GM19455 (cell line): ENCODE measurements around the gene FRY.

Experiments used
- ATAC-seq: cut with Tn5 transposase; IDR thresholded peaks from one replicate; pipeline ENCODE4 v1.9.1; 2021; ENCODE audit not compliant: unreplicated experiment

The FRY gene

DNA sequence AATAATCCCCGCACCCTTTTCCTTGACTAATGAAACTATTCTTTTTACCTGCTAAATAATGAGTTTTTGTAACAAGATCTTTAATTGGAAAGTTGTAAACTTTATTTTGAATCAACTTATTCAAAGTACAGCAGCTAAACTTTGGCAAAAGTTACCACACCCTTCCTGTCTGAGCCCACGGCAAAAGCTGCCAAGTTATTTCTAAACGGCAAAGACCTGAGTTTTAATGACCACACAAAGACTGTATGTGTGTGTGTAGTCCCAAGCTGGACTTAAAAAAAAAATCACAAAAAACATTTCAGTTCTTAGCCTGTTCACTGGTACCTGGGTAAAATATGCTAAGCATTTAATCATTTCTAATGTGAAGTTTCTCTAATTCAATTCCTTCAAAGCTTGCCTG is 222.8 kb downstream of the FRY start:
- ATAC-seq: no peak

DNA sequence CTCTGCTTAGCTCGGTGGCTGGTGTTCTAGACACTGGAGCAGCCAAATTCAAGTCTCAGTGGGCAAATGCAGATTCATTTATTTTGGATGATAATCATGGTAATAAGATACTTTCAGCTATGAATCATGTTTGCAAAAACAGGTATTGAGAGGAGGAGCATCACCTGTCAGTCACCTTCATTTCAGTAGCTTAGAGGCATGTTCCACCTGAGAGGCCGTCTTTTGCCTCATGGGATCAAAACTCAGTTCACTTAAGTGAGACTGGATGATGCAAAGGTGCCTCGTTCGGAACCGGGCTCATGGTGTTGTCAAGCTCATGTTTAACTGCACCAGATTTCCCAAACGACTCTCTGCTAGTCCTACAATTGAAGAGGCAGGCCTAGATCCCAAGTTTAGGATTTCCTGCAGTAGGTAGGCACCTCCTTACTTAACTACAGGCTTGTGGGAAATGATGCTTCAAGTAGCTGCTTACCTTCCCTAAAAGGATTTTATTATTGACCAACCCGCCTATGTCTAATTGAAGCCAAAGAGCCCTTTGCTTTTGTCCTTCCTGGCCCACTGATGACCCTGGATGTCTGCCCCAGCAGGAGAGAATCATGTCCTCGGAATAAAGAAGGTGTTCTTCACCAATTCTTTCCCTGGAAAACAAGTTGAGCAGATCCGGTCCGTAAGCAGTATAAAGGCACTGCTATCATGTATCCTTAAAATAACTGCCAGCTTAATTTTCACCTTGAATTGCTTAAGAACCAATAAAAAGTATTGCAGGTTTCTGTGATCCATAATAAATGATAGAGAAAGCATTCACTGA is 223.5 kb downstream of the FRY start:
- no peak for ATAC-seq

DNA sequence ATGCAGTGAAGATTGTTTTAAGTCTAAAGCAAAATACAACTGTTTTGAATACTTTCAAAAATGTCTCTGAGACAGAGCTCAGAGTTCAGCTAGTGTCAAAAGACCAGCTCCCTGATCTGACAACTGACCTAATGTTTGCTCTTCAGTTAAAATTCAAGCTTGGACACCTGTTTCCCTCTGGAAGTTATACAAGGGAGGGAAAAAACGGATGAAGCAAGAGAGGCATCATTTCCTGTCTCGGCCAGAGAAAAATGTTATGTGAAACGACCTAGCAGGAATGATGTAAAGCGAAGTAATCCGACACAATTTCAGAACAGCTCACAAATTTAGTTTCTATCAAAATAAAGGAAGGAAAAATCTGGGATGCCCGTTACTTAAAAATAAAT is 224.1 kb downstream of the FRY start:
- ATAC-seq: no peak

DNA sequence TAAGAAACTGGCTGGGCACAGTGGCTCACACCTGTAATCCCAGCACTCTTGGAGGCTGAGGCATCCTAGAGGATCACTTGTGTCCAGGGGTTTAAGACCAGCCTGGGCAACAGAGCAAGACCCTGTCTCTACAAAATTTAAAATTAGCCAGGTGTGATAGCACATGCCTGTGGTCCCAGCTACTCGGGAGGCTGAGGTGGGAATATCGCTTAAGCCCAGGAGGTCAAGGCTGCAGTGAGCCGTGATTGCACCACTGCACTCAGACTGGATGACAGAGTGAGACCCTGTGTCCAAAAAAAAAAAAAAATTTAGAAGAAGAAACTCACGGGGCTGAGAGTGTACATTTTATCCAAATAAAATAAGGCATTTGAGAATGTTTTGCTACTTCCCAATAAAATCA is 224.7 kb downstream of the FRY start:
- ATAC-seq: no peak

DNA sequence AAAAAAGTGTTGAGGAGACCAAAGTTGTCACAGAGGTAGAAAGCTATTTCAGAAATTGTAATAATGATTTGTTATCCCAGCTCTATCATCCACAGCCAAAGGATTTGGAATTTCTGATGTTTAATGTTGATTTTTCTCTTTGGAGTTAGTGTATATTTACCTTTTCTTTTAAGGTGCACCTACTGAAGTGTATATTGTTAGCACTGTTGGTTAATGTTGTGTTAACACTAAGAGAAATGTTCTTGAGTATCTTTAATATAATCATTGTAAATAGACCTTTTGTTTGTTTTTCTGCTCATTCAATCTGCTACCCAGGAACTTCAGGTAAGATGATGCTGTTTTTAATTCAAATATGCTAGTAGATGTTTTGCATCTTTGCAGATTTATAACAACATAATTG is 226.1 kb downstream of the FRY start:
- ATAC-seq: no peak

DNA sequence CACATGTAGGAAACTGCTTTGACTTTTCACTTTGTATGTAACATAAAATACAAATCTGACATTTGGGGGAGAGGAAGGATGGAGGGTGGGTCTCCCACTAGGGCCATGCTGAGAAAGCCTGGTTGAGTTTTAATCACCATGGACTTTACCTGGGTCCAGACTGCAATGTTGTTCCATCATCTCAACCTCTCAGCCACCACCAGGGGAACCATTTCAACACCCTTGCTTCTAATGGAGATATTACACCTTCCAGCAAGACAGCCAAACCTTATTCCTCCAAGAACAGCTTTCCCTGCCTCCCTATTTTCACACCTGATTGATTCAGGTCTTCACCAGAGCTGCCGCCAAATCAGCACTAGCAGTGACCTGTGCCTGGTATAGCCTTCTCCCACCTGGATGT is 227.5 kb downstream of the FRY start:
- ATAC-seq: no peak

DNA sequence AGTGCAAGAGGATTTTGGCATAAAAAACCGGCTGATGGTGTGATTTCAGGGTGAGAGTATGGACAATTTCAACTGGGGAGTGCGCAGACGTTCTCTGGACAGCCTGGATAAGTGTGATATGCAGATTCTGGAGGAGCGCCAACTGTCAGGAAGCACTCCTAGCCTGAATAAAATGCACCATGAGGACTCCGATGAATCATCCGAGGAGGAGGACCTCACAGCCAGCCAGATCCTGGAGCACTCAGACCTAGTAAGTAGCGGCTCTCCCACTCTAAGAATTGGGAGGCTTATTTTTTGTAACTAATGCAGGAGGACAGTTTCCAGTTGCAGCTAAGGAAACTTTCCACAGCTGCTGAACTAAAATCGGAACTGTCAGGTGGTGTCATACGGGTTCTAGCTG is 230.0 kb downstream of the FRY start:
- no peak for ATAC-seq

DNA sequence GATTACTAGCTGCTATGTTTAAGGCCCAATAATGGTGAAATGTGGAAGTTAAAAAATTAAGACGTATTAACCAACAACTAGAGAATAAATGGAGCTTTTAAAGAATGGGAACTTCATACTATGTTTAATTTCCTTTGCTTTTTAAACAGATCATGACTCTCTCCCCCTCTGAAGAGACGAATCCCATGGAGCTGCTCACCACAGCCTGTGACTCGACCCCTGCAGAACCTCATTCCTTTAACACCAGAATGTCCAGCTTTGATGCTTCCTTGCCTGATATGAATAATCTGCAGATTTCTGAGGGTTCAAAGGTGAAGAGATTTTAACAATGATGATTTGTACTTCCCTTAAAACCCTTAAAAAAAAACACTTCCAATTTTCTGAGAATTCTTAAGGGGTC is 230.6 kb downstream of the FRY start:
- no peak for ATAC-seq

DNA sequence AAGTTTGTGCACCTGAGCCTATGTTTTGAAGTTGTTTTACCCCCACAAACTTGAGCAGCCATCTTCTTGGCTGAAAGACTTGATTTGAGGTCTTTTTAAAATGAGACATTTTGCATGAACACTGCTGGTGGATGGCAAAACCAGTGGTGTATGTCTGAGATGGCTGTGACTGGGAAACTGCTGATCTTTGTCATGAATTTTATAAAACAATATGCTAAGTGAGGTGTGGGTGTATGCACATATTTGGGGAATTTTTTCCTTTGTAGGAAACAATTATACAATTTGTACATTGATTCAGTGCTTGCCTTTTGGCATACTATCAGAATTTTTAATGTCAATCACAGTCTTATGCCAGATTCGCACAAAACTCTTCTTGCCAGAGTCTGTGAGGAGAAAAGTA is 231.0 kb downstream of the FRY start:
- no peak for ATAC-seq

DNA sequence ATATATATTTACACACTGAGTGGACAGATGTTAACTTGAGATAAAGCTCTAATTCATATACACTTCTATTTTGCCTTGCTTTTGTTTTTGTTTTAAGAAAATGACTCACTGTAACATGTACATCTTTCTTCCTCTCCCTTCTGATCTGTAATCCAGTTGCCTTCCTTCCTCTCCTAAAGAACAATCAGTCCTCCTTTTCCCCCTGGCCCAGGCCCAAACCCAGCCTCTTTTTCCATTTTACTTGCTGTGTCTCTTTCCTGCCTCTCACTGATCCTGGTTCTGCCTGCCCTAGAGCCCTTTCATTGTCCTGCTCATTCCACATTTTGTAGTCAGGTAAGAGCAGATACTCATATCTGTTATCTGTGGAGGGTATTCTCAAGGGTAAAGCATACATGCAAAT is 232.8 kb downstream of the FRY start:
- no peak for ATAC-seq

DNA sequence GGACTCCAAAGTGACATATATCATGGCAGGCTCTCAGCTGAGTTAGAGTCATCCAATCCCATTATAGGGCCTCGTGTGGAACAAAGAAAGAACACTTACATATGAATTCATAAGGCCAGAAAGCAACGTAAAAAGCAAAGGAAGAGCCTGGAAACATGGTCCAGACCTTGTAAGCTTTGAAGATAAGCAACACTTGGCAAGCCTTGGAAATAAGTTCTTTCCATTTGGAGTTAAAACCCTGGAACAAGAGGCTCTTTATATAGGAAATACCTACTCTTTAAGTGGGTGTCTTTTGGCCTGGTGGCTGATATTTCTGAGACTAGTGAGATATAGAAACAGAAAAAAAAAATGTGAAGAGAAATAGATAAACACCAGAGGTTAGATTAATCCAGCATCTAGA is 234.2 kb downstream of the FRY start:
- ATAC-seq: no peak

DNA sequence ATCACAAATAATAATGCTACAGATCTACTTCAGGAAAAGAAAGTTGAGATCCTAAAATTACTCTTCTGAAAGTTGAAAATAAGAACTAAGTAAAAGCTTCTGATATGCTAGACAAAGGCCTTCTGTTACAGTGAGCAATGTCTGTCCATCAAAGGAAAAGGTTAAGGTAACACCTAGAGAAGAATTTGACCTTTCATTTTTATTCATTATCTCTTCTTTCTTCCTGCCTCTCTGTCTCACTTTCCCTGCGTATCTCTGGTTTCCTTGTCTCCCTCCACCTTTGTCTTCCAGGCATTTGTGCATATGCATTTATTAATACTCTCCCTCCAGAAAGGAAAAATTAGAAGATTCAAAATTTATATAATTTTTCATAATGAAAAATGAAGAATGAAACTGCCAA is 234.6 kb downstream of the FRY start:
- no peak for ATAC-seq

DNA sequence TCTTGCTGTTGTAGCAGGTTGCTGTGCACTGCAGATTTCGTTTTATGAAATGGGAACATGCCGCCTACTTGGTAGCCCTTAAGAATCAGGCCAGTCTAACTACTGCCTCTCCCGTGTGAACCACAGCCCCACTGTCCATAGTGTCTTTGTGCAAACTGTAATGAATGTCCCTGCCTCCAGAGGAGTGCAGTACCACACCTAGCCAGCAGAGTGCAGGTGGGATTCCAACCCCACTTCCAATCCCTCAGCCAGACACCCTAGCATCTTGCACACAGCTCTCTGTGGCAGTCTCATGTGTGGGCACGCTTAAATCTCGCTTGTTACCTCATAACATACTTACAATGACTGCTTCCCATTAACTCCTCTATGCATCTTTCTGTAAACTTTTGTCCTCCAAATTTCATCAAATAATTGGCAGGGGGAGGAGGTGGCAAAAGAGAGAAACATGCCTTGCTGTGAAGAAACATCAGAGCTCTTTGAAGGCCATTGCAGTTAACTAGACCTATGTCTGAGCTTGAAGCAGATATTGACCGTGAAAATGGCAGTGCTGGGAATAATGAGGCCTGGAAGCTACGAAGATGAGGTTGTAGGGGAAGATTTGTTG is 236.4 kb downstream of the FRY start:
- ATAC-seq: no peak

DNA sequence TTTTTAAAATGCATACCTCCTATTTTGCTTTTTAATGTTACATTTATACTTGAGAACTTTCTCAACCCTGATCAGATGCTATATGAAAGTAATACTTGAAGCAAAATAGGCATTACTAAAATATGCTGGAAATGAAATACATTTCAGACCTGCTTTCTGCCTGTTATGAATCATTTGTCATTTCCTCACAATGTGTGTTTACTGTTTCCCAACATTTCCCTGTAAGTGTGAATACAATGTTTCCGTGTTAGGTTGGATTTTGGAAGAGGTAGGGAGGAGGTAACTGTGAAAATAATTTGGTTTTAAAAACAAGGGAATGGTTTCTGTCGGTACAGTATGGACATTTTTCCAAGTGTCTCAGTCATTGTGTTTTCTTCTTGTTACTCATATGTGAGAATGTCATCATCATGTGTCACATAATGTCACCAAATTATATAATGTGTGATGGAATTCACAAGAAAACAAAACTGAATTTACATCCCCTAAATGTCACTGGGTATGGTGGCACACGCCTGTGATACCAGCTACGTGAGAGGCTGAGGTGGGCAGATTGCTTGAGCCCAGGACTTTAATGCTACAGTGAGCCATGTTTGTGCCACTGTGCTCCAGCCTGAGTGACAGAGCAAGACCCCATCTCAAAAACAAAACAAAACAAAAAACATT is 240.6 kb downstream of the FRY start:
- ATAC-seq: no peak

DNA sequence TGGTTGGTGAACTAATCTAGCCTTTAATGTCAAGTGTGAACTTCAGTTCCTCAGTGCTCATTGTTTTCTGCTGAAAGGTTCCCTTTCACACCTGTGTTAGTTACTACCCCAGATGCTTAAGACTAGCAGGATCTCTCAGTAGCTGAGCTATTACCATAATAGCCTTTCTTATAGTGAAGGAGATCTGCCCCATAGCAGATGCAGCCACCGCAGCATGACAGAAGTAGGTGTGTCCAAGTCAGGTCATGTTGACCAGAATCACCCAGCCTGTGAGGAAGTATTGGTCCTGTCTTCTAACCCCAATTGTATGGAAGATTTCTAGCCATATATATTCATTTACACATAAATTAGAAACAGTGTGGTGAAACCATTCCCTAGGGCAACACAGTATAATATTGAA is 246.3 kb downstream of the FRY start:
- no peak for ATAC-seq

DNA sequence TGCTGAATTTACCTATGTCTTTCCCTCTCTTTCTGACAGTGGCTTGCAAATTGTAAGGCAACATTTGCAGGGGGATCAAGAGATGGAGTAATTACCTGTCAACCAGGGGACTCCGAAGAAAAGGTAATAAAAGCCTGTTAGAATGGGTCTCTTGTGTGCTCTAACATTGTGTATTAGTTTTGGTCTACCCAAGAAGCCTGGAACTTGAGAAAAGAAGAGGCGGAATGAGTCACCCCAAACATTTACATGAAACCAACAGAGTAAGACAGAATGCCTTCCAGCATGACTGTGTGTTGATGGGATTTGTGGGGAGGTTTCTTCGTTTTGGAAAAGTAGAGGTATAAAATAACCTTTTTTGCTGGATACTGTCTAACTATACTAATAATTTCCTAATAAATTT is 246.9 kb downstream of the FRY start:
- no peak for ATAC-seq

DNA sequence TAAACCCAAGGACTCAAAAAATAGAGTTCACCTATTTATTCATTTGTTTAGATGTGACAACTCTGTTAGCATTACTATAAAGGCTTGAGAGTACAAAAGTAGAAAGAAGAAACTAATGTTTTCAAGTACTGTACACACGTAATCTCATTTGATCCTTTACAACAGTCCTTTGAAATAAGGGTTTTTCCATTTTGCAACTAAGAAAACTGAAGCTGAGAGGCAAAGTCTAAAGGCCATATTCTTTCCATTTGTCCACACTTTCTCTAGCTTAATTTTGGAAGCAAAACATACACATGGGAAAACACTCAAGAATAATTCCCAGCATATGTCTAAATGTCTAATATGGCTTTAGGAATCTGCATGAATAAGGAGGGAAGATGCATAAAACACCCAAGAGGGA is 249.5 kb downstream of the FRY start:
- no peak for ATAC-seq

DNA sequence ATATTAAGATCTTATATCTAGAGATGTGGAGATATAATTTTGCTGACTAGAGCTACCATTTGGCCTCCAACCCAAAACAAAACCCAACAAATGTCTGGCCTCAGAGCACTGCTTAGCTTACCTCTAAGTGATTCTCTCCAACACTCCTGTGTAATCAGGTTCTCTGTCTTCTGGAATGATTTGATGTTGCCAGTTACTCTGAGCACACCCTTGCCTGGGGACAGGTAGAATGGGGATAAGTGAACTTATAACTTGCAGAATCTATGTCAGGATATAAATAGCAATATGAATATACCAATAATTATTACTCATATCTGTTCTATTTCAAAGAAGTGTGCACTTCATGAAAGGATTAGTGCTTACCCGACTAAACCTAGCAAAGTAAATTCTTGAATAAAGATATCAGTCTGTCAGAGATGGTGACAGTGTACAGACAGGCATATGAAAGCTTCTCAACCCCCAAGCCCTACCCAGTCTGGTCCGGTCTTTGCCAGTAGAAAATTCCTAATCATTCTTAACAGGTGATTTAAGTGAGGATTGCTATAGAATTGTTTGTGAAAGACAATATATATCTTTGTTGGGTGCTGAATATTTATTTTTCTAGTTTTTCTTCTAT is 250.6 kb downstream of the FRY start:
- ATAC-seq: no peak

DNA sequence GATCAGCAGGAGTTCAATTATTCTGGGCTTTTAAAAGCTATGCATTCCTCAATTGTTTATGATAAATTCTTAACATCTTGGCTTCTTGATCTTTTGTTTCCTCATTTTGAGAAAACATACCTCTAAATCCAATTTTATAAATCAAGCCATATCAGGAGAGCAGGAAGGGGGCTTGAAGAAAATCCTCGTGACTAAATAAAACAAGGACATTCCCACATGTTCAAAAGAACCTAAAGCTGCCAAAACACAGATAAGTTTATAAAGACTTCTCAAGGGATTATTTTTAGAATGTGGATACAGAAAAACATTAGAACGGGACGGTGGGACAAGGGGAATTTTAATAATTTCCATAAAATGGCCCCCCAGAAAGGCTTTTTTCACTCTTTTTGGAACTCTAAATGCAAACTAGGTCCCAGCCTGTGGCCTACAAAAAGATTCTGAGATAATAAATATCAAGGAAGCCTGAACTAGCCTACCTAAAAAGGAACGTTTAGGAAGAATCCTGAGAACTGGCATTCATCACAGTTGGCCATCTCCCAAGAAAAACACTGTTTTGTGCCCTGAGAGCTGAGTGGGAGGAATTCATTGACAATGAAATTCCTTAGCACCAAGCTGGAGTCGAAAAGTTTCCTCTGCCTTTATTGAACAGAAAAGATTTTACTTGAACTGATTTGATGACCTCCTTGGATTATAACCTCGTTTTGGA is 253.5 kb downstream of the FRY start:
- no peak for ATAC-seq

DNA sequence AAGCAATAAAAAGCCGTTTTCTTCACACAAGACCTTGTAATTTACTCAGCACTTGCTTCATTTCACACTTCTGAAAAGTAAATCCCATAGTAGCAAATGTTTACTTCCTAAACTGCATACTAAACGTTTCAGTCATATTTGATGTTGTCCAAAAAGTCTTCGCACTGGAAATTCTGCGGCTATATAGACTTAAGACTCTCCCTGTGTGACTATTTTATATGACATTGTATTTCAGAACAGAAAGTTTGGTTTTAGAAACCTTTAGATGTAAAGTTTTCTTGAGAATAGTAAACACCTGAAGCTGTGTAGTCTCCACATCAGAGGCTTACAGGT is 254.0 kb downstream of the FRY start:
- ATAC-seq: no peak

DNA sequence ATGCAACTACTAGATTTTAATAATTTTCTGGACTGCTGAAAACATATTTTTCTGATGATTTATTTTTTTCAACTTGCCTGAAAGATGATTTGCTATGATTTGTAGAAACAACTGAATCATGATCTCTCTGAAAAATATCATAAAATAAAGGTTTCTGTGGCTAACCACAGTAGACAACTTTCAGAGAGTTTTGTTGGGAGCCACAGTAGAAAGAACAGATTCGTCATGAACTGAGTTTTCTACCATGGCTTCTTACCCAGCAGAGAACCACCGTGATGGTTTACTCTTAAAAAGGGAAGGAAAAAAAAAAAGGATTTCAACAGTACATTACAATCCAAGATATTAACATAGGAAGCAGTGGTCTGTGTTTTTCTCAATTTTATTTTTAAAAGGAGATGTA is 265.6 kb downstream of the FRY start:
- no peak for ATAC-seq

DNA sequence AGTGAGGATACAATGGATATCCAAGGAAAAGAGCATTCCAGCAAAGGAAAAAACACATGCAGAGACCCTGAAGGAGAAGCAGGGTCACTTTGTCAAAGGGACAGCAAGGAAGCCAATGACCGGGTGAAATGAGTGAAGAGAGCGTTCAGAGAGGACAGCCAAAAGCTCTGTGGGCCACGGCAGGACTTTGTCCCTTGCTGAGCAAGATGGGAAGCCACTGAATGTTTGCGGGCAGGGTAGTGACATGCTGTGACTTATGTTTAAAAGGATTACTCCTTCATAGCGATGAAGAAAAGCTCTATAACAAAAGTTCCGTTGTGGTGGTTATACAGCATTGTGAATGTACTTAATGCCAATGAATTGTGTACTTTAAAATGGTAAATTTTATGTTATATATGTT is 267.1 kb downstream of the FRY start:
- no peak for ATAC-seq
